ENCODE results near the gene MORN1. TPM values are rescaled to one million over a fixed set of nuclear protein-coding genes. Genes with fewer than 3 reads are reported as not detected.

The MORN1 gene
- total and polyA plus RNA-seq, 2 experiments from 2014 or later = 4.5 to 9.4 TPM

GRCh38 chr1:2340918-2341254 is 50.5 kb downstream of the MORN1 start:
- no peak overlapping the region for H3K4me3 ChIP-seq
- TF ChIP-seq EZH2phosphoT487 (IDR thresholded peaks at IDR 0.05; ENCODE audit: low read depth, severe bottlenecking, unreplicated experiment) (no peak), EZH2 (IDR thresholded peaks at IDR 0.05; ENCODE audit: borderline replicate concordance) (no peak)
- TF ChIP-seq, protein P1, sequence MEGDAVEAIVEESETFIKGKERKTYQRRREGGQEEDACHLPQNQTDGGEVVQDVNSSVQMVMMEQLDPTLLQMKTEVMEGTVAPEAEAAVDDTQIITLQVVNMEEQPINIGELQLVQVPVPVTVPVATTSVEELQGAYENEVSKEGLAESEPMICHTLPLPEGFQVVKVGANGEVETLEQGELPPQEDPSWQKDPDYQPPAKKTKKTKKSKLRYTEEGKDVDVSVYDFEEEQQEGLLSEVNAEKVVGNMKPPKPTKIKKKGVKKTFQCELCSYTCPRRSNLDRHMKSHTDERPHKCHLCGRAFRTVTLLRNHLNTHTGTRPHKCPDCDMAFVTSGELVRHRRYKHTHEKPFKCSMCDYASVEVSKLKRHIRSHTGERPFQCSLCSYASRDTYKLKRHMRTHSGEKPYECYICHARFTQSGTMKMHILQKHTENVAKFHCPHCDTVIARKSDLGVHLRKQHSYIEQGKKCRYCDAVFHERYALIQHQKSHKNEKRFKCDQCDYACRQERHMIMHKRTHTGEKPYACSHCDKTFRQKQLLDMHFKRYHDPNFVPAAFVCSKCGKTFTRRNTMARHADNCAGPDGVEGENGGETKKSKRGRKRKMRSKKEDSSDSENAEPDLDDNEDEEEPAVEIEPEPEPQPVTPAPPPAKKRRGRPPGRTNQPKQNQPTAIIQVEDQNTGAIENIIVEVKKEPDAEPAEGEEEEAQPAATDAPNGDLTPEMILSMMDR (IDR thresholded peaks at IDR 0.05; ENCODE audit: poor library complexity) = no peak
- no peak overlapping the region for H3K4me2 ChIP-seq
- no peaks in the 10 kb centered on the region for H3K4me1 ChIP-seq (ENCODE audit: insufficient read depth)
- H3K27me3 ChIP-seq = no peaks in the 10 kb centered on the region
- no peaks in the 10 kb centered on the region for H3K36me3 ChIP-seq (replicated peaks; ENCODE audit: insufficient read depth, low read depth)
- H4K20me1 ChIP-seq (ENCODE audit: insufficient read depth, poor library complexity, severe bottlenecking) = no peaks in the 10 kb centered on the region
- H3K27ac ChIP-seq = no peak overlapping the region
- no peaks in the 10 kb centered on the region for H3K9me2 ChIP-seq (replicated peaks; ENCODE audit: insufficient read depth)
- no peak overlapping the region for H2AFZ ChIP-seq
- H3K79me2 ChIP-seq = no peaks in the 10 kb centered on the region
- WGBS (ENCODE audit: low lambda C conversion rate, missing lambda C conversion rate) = 97% methylated on average over 14 of the region's 14 CpGs
- no peaks in the 10 kb centered on the region for H3K9me3 ChIP-seq (ENCODE audit: low read depth)
- no peak for DNase-seq (ENCODE audit: low spot score)

GRCh38 chr1:2340086-2340917 is 51.1 kb downstream of the MORN1 start:
- Histone ChIP-seq H4K20me1 (ENCODE audit: insufficient read depth, poor library complexity, severe bottlenecking) (no peaks in the 10 kb centered on the region), H3K27ac (no peak overlapping the region), H3K9me2 (replicated peaks; ENCODE audit: insufficient read depth) (no peaks in the 10 kb centered on the region), H3K79me2 (no peaks in the 10 kb centered on the region), H3K36me3 (replicated peaks; ENCODE audit: insufficient read depth, low read depth) (no peaks in the 10 kb centered on the region), H3K27me3 (no peaks in the 10 kb centered on the region), H2AFZ (no peak overlapping the region), H3K4me1 (ENCODE audit: insufficient read depth) (no peaks in the 10 kb centered on the region), H3K9me3 (ENCODE audit: low read depth) (no peaks in the 10 kb centered on the region), H3K4me3 (no peak overlapping the region), H3K4me2 (no peak overlapping the region)
- TF ChIP-seq EZH2phosphoT487 (IDR thresholded peaks at IDR 0.05; ENCODE audit: low read depth, severe bottlenecking, unreplicated experiment) (no peak), EZH2 (IDR thresholded peaks at IDR 0.05; ENCODE audit: borderline replicate concordance) (no peak)
- TF ChIP-seq, protein P1 (IDR thresholded peaks at IDR 0.05; ENCODE audit: poor library complexity) = no peak
- no peak for DNase-seq (ENCODE audit: low spot score)
- 97% methylated on average over 24 of the region's 24 CpGs for WGBS (ENCODE audit: low lambda C conversion rate, missing lambda C conversion rate)

GRCh38 chr1:2339206-2340085 is 51.9 kb downstream of the MORN1 start:
- TF ChIP-seq EZH2phosphoT487 (IDR thresholded peaks at IDR 0.05; ENCODE audit: low read depth, severe bottlenecking, unreplicated experiment) = no peak
- TF ChIP-seq EZH2 (IDR thresholded peaks at IDR 0.05; ENCODE audit: borderline replicate concordance) = no peak
- Histone ChIP-seq H3K36me3 (replicated peaks; ENCODE audit: insufficient read depth, low read depth) (no peaks in the 10 kb centered on the region), H2AFZ (no peak overlapping the region), H4K20me1 (ENCODE audit: insufficient read depth, poor library complexity, severe bottlenecking) (no peaks in the 10 kb centered on the region), H3K4me1 (ENCODE audit: insufficient read depth) (peaks cover 7% of the 10 kb centered on the region), H3K9me2 (replicated peaks; ENCODE audit: insufficient read depth) (no peaks in the 10 kb centered on the region), H3K27ac (no peak overlapping the region), H3K9me3 (ENCODE audit: low read depth) (no peaks in the 10 kb centered on the region), H3K27me3 (no peaks in the 10 kb centered on the region), H3K79me2 (no peaks in the 10 kb centered on the region), H3K4me2 (no peak overlapping the region), H3K4me3 (no peak overlapping the region)
- DNase-seq (ENCODE audit: low spot score) = no peak
- WGBS (ENCODE audit: low lambda C conversion rate, missing lambda C conversion rate) = 92% methylated on average over 44 of the region's 45 CpGs

DNA sequence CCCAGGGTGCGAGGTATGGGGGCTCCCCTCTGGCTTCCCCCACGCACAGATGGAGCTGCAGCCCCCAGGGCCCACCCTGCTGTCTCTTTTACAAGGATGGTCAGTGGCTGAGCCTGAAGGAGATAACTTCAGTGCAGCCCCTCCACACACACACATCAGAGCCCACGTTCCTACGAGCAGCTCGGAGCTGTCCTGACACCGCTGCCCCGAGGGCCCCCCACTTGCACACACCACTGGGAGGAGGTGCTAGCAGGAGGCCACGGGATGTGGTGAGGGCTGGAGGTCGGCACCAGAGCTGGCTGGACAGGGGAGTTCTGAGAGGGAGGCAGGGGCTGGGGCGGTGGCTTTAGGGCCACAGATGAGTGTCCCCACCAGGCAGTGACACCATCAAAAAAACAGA is 53.9 kb downstream of the MORN1 start:
- H3K27me3 ChIP-seq = no peaks in the 10 kb centered on the region
- H3K27ac ChIP-seq = no peak overlapping the region
- TF ChIP-seq EZH2 (IDR thresholded peaks at IDR 0.05; ENCODE audit: borderline replicate concordance) (no peak), EZH2phosphoT487 (IDR thresholded peaks at IDR 0.05; ENCODE audit: low read depth, severe bottlenecking, unreplicated experiment) (no peak)
- TF ChIP-seq, protein P1 (IDR thresholded peaks at IDR 0.05; ENCODE audit: poor library complexity) = no peak
- no peaks in the 10 kb centered on the region for H3K36me3 ChIP-seq (replicated peaks; ENCODE audit: insufficient read depth, low read depth)
- H3K79me2 ChIP-seq = no peaks in the 10 kb centered on the region
- H3K9me2 ChIP-seq (replicated peaks; ENCODE audit: insufficient read depth) = no peaks in the 10 kb centered on the region
- no peak for DNase-seq (ENCODE audit: low spot score)
- H4K20me1 ChIP-seq (ENCODE audit: insufficient read depth, poor library complexity, severe bottlenecking) = no peaks in the 10 kb centered on the region
- WGBS (ENCODE audit: low lambda C conversion rate, missing lambda C conversion rate) = 72% methylated on average over 8 of the region's 10 CpGs
- no peak overlapping the region for H2AFZ ChIP-seq
- no peak overlapping the region for H3K4me2 ChIP-seq
- H3K9me3 ChIP-seq (ENCODE audit: low read depth) = no peaks in the 10 kb centered on the region
- peaks cover 7% of the 10 kb centered on the region for H3K4me1 ChIP-seq (ENCODE audit: insufficient read depth)
- no peak overlapping the region for H3K4me3 ChIP-seq

All from hepatocyte (in vitro differentiated cells).